HG02571 (cell line): ENCODE results near the gene KRTAP4-6.
"Not testable (repeated sequence)": the region's sequence is repeated elsewhere in the genome, so short reads cannot be mapped to it uniquely, and the experiment has no call there.

Experiments
- ATAC-seq: cut with Tn5 transposase; IDR thresholded peaks from one replicate; pipeline ENCODE4 v1.9.1; 2021; ENCODE audit warnings: mild to moderate bottlenecking, moderate library complexity; ENCODE audit not compliant: unreplicated experiment

KRTAP4-6 gene

DNA sequence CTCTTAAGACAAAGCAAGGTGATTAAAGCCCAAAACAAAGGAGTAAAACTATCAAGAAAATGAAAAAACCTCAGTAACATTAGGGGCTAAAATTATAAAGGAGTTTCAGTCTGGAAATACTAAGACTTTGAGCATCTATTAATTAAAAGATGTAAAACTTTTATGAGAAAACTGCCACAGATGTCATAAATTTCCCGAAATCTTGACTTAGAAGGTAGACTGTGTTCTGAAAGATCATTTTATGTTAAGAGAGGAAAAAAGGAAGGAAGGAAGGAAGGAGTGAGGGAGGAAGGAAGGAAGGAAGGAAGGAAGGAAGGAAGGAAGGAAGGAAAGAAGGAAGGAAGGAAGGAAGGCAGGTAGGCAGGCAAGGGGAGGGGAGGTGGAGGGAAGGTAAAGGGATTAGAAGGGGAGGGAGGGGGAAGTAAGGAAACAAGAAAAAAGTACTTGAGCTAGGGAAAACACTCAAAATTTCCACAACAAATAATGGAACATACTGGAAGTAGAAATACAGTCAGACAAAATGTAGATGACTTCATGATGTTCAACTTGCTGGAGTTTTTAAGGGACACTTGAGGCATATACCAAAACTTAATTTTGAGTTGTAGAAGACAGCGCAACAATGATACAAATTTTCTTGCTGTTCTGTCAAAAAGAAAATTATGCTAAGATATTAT lies 7.3 kb upstream of the KRTAP4-6 start:
- no peak for ATAC-seq

GRCh38 chr17:41145261-41145660 lies 4.9 kb upstream of the KRTAP4-6 start:
- no peak for ATAC-seq

GRCh38 chr17:41144846-41145245 lies 4.5 kb upstream of the KRTAP4-6 start:
- no peak for ATAC-seq

DNA sequence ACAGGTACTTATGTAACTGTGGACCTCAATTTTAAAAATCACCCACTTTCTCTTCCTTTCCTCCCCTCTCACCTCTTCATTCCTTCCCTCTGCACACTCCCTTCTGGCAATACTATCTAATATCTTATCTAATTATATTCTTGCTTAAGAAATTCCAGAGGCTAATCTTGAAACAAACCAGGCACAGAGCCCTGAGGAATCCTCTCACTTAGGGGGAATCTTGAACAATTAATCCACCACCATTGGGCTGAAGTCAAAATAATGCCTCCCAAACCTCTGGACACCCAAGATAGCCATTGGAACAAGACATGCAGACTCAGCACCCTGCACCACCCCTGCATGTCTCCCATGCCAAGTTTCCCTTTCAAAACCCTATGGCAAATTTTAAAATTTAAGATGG lies 1.0 kb upstream of the KRTAP4-6 start:
- no peak for ATAC-seq

GRCh38 chr17:41139865-41140264 lies 479 bp downstream of the KRTAP4-6 start:
- not testable (repeated sequence) for ATAC-seq

- no peak for ATAC-seq
Measured at GRCh38 chr17:41133880-41134735, 6.2 kb downstream of the KRTAP4-6 start.

GRCh38 chr17:41131979-41132378 lies 8.4 kb downstream of the KRTAP4-6 start:
- ATAC-seq = no peak

- ATAC-seq = no peak
Measured at GRCh38 chr17:41127371-41127770, 13.0 kb downstream of the KRTAP4-6 start.

DNA sequence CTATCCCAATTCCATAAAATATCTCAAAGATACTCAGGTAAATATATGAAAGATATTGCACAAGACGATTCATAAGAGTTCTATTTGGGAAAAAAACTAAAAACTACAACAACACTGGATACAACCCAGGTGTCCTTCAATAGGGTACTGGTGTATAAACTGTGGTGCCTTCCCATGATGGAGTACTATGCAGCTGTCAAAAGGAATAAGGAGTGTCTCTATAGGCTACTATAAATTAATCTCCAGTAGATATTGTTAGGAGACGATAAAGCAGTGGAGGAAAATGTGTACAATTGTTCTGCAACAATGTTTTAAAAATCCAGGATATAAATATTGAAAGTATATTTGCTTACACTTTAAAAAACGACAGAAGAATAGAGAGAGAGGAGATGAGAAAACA lies 13.9 kb downstream of the KRTAP4-6 start:
- no peak for ATAC-seq

GRCh38 chr17:41125064-41125463 lies 15.3 kb downstream of the KRTAP4-6 start:
- no peak for ATAC-seq

- ATAC-seq = not testable (repeated sequence)
Measured at GRCh38 chr17:41123991-41124371, 16.4 kb downstream of the KRTAP4-6 start, which contains the start of gene KRTAP4-12. Gene KRTAP4-12, minus strand, starts transcription at chr17:41124182. Its CDS starts 60 bp downstream, at chr17:41124122.

- not testable (repeated sequence) for ATAC-seq
Measured at GRCh38 chr17:41123292-41123990, 16.9 kb downstream of the KRTAP4-6 start.

GRCh38 chr17:41121742-41122141 lies 18.6 kb downstream of the KRTAP4-6 start:
- ATAC-seq = no peak

DNA sequence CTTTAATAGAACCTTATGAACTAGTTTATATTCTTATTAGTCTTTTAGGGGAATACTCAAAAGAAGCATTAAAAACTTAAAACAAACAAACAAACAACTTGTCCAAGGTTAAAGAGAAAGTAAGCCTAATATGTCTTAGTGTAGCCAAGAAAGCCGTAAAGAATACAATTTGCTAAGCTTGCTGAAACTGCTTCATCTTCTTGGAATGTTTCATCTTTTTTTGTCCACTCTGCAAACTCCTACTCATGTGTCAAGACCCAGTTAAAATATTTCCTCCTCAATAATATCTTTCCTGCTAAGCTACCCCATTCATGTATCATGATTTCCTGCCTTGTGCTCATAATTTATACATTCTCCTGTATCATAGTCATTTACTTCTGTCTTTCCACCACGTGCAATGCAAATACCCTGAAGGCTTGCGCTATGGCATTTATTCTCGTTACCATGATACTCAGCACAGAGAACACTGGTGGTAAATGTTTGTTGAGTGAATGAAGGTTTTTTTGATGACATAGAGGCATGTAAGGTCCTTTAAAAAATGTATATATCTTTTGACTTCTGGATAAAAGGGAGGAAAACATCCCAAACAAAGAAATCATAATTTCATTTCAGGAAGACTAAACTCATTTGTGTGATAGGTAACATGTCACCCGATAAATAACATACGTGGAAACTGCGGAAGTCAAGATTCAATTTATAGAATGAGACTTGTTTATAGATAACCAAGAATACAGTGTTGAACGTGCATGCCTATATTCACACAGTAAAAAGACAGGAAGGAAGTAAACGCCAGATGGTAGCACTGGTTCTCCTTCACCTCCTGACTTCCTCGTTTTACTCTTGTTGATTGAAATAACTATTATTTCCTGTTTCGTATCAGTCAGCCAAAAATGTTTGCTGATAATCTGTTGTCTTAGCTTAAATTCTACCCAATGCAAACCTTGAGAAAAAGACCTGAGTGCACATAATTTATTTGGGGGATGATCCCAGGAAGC lies 20.4 kb downstream of the KRTAP4-6 start:
- not testable (repeated sequence) for ATAC-seq

DNA sequence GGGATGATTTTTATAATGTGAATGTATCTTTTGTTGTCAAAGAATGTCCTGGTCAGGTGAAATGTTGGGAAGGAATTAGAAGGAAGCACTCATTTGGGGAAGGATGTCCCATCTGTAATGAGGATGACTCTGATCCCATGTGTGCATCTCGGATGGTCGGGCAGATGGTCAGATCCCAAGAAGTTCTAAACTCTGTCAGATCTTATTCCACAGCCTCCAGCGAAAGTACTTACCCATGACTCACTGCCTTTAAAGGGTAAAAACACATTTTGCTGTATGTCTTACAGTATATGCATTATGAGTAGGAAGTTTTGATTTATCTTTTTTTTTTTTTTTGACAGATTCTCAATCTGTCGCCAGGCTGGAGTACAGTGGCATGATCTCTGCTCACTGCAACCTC lies 21.6 kb downstream of the KRTAP4-6 start:
- ATAC-seq = no peak

DNA sequence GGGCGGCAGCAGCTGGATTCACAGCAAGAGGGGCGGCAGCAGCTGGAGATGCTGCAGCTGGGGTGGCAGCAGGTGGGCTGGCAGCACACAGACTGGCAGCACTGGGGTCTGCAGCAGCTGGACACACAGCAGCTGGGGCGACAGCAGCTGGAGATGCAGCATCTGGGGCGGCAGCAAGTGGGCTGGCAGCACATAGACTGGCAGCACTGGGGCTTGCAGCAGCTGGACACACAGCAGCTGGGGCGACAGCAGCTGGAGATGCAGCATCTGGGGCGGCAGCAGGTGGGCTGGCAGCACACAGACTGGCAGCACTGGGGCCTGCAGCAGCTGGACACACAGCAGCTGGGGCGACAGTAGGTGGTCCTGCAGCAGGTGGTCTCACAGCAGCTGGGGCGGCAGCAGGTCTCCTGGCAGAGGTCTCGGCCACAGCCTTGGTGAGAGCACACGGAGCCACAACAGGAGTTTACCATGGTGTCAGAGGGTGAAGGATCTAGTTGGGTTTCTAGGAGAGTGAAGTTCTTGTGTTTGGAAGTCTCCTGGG lies 22.4 kb downstream of the KRTAP4-6 start, which contains the start of gene KRTAP4-11:
KRTAP4-11 (minus strand) TSS at position 528 of the 541 bp plus-strand sequence; CDS start at position 470, 58 bp downstream.
- ATAC-seq = not testable (repeated sequence)

DNA sequence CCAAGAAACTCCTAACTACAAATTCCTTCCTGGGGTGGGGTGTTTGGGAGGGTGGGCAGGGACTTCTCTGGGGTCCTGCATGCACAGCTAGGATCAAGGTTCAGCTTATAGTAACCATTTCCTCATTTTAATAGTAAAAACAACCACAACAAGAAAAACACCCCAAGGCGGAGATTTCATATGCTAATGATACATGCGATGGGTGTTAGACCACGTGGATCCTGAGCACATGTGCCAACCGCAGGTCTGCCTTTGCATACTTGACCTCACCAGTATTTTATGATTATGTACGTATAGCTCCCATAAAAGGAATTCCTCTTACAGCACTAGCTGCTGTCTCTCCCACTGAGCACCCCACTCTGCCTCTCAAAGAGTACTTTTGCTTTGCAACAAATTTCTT lies 24.0 kb downstream of the KRTAP4-6 start:
- ATAC-seq = no peak

- no peak for ATAC-seq
Measured at GRCh38 chr17:41111151-41111885, 29.0 kb downstream of the KRTAP4-6 start.

DNA sequence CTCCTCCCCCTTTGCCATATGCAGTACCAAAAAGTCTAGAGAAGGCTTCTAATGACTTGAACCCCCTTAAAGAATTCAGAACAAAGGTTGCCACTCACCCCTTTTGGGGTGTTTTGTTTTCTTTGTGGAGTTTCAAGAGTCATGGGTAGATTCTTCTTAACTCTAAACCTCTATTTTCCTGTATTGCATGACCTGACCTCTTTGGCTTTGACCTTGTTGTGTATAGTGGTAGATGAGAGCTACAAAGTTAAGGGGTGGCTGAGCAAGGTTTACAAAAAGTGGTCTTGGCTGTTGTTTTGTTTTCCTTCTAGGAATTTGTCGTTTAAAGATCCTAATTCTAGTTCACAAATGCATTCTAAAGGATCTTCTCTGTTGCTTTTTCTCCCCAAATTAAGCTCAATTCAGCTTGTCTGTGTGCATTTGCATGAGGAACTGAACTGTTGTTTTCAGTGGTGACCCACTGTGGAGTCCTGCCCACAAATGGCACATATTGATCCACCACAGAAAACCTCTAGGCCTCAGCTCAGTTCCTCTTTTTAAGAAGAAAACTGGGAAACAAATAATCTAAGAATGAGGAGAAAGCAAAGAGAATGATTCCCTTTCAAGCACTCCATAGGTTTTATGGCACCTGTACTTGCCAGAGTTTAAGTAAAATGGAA lies 31.5 kb downstream of the KRTAP4-6 start:
- ATAC-seq = not testable (repeated sequence)
